Body of pancreas (tissue), 4 donors: ENCODE data around the gene SLC3A2. TPM values are rescaled to one million over a fixed set of nuclear protein-coding genes. Genes with fewer than 3 reads are reported as not detected.

Experiments used
- ATAC-seq: fragments of 150-250 bp; one replicate; pipeline ENCODE4 v1.9.1; 2016
- DNase-seq, 4 donors: peaks; one replicate each; pipeline ENCODE4 v3.0.0-alpha.2; 2019
- H3K27ac ChIP-seq, 4 donors: fragments of 200-600 bp; sonication (generic); 1 replicate in 3 of 4; 2 replicates in 1 of 4; pipeline versions ENCODE4 v1.5.1 to v1.6.1; 2016 to 2019; ENCODE audit warnings: mild to moderate bottlenecking in 1 of 4, mixed read lengths in 1 of 4, moderate library complexity in 1 of 4
- H3K27me3 ChIP-seq, 2 donors: fragments of 200-600 bp; sonication (generic); one replicate each; pipeline ENCODE4 v1.6.0; 2016; ENCODE audit warnings: mild to moderate bottlenecking in 1 of 2
- H3K36me3 ChIP-seq, 2 donors: fragments of 200-600 bp; sonication (generic); replicated peaks in 1 of 2; 2 replicates each; pipeline ENCODE4 v1.5.1; 2016; ENCODE audit warnings: low read depth in 2 of 2; ENCODE audit not compliant: insufficient read depth in 1 of 2
- H3K4me1 ChIP-seq: fragments of 200-600 bp; sonication (generic); one replicate; pipeline ENCODE4 v1.6.0; 2016
- H3K4me3 ChIP-seq, 2 donors: fragments of 200-600 bp; sonication (generic); 1 replicate in 1 of 2; 2 replicates in 1 of 2; pipeline ENCODE4 v1.5.1; 2016 to 2019
- H3K9me3 ChIP-seq, 3 donors: fragments of 200-600 bp; sonication (generic); 1 replicate in 2 of 3; 2 replicates in 1 of 3; pipeline ENCODE4 v1.5.1; 2016
- POLR2A ChIP-seq, 3 donors: fragments of 450-650 bp; IDR thresholded peaks; one replicate each; pipeline ENCODE4 v1.6.1; 2016; ENCODE audit warnings: antibody characterized with exemption in 3 of 3, mild to moderate bottlenecking in 2 of 3
- WGBS, 2 donors: methylation state at CpG; one replicate each; pipeline ENCODE4 v1.1.5; 2017; 5-methylcytosine and 5-hydroxymethylcytosine counted together
- intact Hi-C: fragments of 100-400 bp; cut with DNase I; formaldehyde crosslinking; loops from one replicate; pipeline ENCODE4 v1.15.1; 2023
- total RNA-seq, 2 donors: library from RNA; depleted of rRNA; stranded (reverse); fragments of >200 nt; gene quantifications; one replicate each; pipeline ENCODE4 v1.1.0, GENCODE V29; 2016
- TF ChIP-seq, protein P1 (sequence below), 7 experiments: fragments of 450-650 bp in 4 of 7; fragments of 200-600 bp in 3 of 7; sonication (generic) in 3 of 7; IDR thresholded peaks; one replicate each; pipeline ENCODE4 v1.5.1; 2016 to 2019; ENCODE audit warnings: antibody characterized with exemption in 7 of 7

SLC3A2 gene
- total RNA-seq, 2 donors from 2014 or later, result 75.5 to 108 TPM

DNA sequence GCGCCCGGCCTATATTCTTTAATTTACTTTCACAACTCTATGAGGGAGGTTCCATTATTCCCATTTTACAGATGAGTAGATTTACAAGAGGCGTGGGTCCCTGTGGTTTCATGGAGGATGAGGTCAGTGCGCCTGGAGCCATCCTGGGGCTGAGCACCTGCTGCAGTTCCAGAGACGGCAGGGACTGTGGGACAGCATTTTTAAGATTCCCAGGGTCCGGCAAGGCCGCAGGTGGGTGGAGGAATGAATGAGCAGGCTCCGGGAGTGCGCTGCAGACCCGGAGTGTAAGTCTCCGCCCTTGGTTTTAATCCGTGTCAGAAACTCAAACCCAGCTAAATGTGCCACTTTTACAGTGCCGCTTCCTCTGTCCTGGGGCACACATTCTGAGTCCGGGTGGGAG, 44.6 kb downstream of the SLC3A2 start:
- H3K4me3 ChIP-seq, result no peak overlapping the region
- 66 to 86% methylated on average over 9 to 14 of the region's 14 CpGs for WGBS, 2 donors
- H3K4me1 ChIP-seq, result peaks cover 46% of the 10 kb centered on the region
- H3K27ac ChIP-seq, result no peak overlapping the region
- H3K36me3 ChIP-seq, result no peaks in the 10 kb centered on the region
- ATAC-seq (no peak), DNase-seq (no peak)
- no peak for TF ChIP-seq POLR2A (IDR thresholded peaks at IDR 0.05)
- TF ChIP-seq, protein P1, sequence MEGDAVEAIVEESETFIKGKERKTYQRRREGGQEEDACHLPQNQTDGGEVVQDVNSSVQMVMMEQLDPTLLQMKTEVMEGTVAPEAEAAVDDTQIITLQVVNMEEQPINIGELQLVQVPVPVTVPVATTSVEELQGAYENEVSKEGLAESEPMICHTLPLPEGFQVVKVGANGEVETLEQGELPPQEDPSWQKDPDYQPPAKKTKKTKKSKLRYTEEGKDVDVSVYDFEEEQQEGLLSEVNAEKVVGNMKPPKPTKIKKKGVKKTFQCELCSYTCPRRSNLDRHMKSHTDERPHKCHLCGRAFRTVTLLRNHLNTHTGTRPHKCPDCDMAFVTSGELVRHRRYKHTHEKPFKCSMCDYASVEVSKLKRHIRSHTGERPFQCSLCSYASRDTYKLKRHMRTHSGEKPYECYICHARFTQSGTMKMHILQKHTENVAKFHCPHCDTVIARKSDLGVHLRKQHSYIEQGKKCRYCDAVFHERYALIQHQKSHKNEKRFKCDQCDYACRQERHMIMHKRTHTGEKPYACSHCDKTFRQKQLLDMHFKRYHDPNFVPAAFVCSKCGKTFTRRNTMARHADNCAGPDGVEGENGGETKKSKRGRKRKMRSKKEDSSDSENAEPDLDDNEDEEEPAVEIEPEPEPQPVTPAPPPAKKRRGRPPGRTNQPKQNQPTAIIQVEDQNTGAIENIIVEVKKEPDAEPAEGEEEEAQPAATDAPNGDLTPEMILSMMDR (IDR thresholded peaks at IDR 0.05), result no peak
- H3K9me3 ChIP-seq, result no peaks in the 10 kb centered on the region
- intact Hi-C loops, result no loop called here
- H3K27me3 ChIP-seq, result peaks cover 0 to 19% of the 10 kb centered on the region in 2 donors

DNA sequence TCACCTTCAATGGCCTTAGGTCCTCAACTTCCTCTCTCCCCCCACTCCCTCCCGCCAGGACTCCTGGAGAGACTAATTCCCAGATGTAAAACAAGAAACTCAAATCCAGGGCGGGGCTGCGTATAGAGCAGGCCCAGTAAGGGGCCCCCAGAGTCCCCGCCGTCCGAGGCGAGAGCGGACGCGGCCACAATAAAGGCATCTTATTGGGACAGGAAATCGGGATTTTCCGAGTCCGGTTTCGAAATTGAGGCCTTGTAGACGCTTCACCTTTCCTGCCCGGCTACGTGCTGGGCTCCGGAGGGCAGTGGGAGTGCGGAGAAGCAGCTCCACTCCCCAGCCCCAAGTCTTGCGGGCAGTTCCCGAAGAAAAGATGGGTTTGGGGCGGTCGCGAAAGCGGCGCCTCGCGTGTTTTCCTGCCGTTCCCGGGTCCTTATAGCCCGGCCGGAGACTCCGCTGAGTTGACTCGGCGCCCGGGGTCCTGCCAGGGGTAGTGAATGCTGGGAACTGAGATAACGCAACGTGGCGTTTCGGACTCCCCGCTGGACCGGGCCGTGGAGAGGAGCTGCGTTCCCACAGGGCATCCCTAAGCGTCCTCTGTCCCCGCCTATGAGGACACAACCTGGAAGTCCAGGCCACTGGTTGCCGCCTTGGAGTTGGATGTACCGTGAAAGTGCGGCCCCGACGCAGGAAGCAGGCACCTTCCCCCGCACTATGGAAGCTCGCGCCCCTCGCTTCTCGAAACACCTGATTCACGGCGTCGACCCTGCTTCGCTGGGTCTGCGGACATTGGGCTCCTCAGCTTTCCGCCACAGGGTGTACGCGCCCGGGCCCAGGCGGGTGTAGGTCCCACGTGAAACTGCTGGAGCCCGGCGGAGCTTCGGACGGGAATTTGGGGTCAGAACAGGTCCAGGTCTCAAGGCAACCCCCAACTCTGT, 45.3 kb downstream of the SLC3A2 start:
- Histone ChIP-seq H3K9me3 (no peaks in the 10 kb centered on the region), H3K4me3 (no peak overlapping the region), H3K36me3 (no peaks in the 10 kb centered on the region), H3K4me1 (peaks cover 41% of the 10 kb centered on the region), H3K27me3 (peaks cover 0 to 19% of the 10 kb centered on the region in 2 donors), H3K27ac (no peak overlapping the region)
- no peak for DNase-seq
- no peak for ATAC-seq
- 29 to 52% methylated on average over 19 to 70 of the region's 71 CpGs for WGBS, 2 donors
- TF ChIP-seq, protein P1 (IDR thresholded peaks at IDR 0.05), result no peak
- TF ChIP-seq POLR2A (IDR thresholded peaks at IDR 0.05), result no peak
- intact Hi-C loops, result no loop called here

DNA sequence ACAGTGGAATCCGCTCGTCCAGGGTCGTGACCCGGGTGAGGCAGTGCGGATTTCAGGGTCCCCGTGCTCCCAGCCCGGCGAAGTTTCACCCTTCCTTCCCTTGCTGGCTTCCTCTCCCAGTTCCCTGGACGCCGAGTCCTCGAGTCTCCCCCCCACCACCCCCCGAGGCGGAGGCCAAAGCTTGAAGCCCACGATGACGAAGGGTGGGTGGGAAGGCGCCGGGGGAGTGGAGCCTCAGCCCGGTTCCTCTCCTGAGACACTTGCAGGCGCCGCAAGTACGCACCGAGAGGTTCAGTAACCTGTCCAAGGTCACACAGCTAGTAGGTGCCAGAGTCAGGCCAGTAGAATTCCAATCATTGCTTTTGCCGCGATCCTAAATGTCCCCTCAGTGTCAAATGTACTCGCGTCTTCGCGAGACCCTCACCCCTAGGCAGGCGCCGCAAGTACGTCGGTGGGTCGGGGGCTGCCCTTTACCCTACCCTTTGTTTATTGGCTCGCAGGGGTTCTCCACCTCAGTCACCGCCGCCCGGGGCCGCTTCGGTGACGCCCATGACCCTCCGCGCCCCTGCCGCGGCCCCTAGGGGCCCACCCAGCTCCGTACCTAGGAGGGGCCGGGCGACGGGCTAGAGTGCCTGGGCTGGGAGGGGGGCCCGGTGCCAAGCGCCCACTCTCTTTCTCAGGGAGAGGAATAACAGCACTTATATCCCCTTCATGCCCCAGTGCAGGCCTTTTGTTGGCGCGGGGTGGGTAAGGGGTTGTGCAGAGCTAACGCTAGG, 46.2 kb downstream of the SLC3A2 start:
- intact Hi-C loops, result no loop called here
- 19 to 33% methylated on average over 15 to 52 of the region's 53 CpGs for WGBS, 2 donors
- peaks cover 0 to 19% of the 10 kb centered on the region in 2 donors for H3K27me3 ChIP-seq
- ATAC-seq, result no peak
- TF ChIP-seq POLR2A (IDR thresholded peaks at IDR 0.05), result no peak
- TF ChIP-seq, protein P1 (IDR thresholded peaks at IDR 0.05), result no peak
- no peak overlapping the region for H3K27ac ChIP-seq
- no peak for DNase-seq
- peaks cover 33% of the 10 kb centered on the region for H3K4me1 ChIP-seq
- no peaks in the 10 kb centered on the region for H3K9me3 ChIP-seq
- H3K4me3 ChIP-seq, result no peak overlapping the region
- no peaks in the 10 kb centered on the region for H3K36me3 ChIP-seq

DNA sequence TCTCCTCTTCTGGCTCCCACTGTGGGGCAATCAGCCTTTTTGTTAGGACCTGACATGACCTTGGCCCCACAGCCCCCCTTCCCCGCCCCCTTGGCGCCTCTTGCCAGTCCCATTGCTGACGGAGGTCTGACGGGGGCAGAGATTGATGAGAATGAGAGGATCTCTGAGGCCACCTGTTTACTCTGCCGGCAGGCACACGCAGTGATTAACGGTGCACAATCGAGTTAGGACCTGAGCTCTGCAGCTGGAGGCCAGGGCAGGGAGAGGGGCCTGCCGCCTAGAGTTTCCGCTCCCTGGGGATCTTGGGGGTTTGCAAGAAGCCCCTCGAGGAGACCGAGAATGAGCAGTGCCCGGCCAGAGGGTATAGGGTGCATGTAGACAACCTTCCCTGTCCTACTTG, 47.3 kb downstream of the SLC3A2 start:
- WGBS, 2 donors, result 45 to 47% methylated on average over 11 to 13 of the region's 13 CpGs
- no peak for ATAC-seq

More for the DNA sequence above, 47.3 kb downstream of the SLC3A2 start:
- no peak for DNase-seq
- Histone ChIP-seq H3K27me3 (peaks cover 0 to 19% of the 10 kb centered on the region in 2 donors), H3K4me1 (peaks cover 24% of the 10 kb centered on the region), H3K4me3 (no peak overlapping the region), H3K36me3 (no peaks in the 10 kb centered on the region), H3K27ac (no peak overlapping the region), H3K9me3 (no peaks in the 10 kb centered on the region)
- TF ChIP-seq, protein P1 (IDR thresholded peaks at IDR 0.05), result no peak
- TF ChIP-seq POLR2A (IDR thresholded peaks at IDR 0.05), result no peak
- intact Hi-C loops, result no loop called here
